Measurements from ENCODE around the gene SPTBN5.

SPTBN5 gene

DNA sequence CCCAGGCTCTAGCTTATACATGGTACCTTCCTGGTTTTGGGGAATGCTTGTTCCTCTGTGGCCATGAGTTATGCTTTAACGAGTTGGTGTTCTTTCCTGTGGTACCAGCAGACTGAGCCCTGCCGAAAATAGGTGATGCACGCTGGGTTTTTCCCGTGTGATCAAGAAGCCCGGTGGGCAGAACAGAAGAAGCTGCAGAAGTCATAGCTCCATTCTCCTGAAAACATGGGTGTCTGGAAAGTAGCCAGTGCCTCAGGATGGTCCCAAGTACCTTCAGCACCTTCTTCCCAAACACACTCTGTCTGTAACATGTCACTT is 94.4 kb downstream of the SPTBN5 start:
- intact Hi-C loops (cut with micrococcal nuclease) = no loop called here
- H3K27me3 Mint-ChIP-seq = no peaks in the 10 kb centered on the region
- H3K4me3 Mint-ChIP-seq = no peak overlapping the region
- H3K27ac Mint-ChIP-seq = no peak overlapping the region
- peaks cover 42% of the 10 kb centered on the region for H3K36me3 Mint-ChIP-seq (ENCODE audit: low read depth)
- no peaks in the 10 kb centered on the region for H3K9me3 Mint-ChIP-seq
- H3K4me1 Mint-ChIP-seq (ENCODE audit: low read depth) = peaks cover 5% of the 10 kb centered on the region

- Mint-ChIP-seq H3K27me3 (no peaks in the 10 kb centered on the region), H3K4me3 (no peak overlapping the region), H3K4me1 (ENCODE audit: low read depth) (peaks cover 5% of the 10 kb centered on the region), H3K36me3 (ENCODE audit: low read depth) (peaks cover 37% of the 10 kb centered on the region), H3K9me3 (no peaks in the 10 kb centered on the region), H3K27ac (no peak overlapping the region)
- intact Hi-C loops (cut with micrococcal nuclease) = no loop called here
These were observed 95.0 kb downstream of the SPTBN5 start for GRCh38 chr15:41798607-41799487.
